GM21576 (cell line): ENCODE data around the gene RELCH.
"Not testable (repeated sequence)": the region's sequence is repeated elsewhere in the genome, so short reads cannot be mapped to it uniquely, and the experiment has no call there.

Source experiments
- ATAC-seq: cut with Tn5 transposase; IDR thresholded peaks from one replicate; pipeline ENCODE4 v1.9.1; 2021; ENCODE audit warnings: mild to moderate bottlenecking, moderate library complexity; ENCODE audit not compliant: unreplicated experiment

The RELCH gene, protein sequence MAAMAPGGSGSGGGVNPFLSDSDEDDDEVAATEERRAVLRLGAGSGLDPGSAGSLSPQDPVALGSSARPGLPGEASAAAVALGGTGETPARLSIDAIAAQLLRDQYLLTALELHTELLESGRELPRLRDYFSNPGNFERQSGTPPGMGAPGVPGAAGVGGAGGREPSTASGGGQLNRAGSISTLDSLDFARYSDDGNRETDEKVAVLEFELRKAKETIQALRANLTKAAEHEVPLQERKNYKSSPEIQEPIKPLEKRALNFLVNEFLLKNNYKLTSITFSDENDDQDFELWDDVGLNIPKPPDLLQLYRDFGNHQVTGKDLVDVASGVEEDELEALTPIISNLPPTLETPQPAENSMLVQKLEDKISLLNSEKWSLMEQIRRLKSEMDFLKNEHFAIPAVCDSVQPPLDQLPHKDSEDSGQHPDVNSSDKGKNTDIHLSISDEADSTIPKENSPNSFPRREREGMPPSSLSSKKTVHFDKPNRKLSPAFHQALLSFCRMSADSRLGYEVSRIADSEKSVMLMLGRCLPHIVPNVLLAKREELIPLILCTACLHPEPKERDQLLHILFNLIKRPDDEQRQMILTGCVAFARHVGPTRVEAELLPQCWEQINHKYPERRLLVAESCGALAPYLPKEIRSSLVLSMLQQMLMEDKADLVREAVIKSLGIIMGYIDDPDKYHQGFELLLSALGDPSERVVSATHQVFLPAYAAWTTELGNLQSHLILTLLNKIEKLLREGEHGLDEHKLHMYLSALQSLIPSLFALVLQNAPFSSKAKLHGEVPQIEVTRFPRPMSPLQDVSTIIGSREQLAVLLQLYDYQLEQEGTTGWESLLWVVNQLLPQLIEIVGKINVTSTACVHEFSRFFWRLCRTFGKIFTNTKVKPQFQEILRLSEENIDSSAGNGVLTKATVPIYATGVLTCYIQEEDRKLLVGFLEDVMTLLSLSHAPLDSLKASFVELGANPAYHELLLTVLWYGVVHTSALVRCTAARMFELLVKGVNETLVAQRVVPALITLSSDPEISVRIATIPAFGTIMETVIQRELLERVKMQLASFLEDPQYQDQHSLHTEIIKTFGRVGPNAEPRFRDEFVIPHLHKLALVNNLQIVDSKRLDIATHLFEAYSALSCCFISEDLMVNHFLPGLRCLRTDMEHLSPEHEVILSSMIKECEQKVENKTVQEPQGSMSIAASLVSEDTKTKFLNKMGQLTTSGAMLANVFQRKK

DNA sequence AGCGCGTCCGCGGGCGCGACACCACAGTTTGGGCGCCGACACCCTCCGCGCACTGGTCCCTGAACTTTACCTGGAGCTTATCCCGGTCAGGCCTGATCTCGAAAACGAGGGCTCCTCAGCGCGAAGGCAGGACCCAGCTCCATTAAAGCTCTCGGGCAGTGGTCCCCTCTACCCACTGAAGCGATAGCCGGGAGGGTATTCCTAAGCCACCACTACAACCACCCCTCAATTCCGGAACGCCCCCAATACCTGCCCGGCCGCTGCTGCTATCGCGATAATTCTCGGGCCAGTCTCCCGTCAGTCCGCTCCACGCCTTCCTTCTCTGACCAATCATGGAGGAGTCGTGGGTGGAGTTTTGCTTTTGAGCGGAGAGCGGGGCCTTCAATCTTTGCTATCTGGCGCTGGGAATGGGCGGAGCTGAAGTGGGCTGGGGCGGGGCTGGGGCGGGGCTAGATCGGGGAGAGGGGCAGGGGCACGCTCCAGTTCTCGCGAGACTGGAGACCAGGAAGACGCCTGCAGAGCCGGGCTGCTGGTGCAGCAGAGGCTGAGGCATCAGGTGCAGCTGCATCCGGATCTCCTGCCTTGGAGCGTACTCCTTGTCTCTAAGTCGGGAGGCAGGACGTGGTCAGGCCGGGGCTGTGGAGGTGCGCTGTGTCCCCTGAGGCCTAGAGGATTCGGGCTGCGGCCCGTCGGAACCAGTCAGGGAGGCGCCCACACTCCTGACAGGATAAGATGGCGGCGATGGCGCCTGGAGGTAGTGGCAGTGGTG, at the start of gene RELCH, which contains the start of gene PIGN:
RELCH (plus strand) TSS at position 482 of the 769 bp plus-strand sequence; CDS start at position 733, 251 bp downstream.
PIGN (minus strand) TSS at position 283 of the 769 bp plus-strand sequence. CDS start 25,703 bp downstream, outside the sequence.
- ATAC-seq = peak; percentile 94

DNA sequence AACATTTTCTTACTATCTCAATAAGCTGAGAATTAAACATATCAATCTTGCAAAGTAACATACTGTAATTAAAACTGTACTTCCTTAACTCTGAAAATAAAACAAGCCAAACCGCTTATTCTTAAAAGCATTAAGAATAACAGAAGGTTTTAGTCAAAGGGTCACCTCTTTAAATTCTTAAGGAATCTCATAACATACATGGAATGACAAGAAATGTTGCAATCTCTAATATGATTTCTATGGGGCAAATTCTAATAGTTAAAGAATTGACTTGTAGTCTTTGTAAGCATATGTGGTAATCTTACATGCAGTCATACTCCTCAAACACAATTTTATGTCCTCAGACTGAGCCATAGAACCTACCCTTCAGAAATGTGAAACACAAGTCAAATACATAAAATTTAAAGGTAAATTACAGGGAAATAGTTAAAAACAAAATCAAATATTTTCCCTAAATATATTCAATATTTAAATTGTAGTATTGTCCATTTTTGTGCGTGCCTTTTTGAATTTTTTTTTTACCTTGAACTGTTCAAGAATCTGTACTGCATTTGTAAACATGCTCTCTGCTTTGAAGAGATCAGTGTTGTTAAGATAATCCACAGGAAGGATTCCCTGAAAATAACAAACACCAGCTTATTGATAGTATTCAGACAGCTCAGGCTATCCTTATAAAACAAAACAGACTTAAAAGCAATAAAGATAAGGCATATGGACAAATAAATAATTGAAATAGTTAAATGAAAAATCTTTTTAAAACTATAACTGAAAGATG, 48.4 kb upstream of the RELCH start:
- ATAC-seq = no peak

DNA sequence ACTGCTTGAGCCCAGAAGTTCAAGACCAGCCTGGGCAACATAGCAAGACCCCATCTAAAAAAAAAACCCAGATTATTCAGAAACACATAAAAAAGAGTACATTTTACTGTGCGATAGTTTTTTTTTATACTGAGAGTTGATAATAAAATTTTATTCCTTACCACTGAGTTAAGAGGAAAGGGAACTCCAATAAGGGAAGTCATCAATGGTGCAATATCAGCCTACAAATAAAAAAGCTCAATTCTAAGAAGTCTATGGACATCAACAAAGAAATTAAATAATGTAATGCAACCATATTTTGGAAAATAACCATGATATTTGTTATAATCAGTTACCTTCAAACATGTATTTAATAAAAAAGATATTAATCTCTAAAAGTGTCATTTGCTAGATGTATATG, 46.8 kb upstream of the RELCH start:
- no peak for ATAC-seq

DNA sequence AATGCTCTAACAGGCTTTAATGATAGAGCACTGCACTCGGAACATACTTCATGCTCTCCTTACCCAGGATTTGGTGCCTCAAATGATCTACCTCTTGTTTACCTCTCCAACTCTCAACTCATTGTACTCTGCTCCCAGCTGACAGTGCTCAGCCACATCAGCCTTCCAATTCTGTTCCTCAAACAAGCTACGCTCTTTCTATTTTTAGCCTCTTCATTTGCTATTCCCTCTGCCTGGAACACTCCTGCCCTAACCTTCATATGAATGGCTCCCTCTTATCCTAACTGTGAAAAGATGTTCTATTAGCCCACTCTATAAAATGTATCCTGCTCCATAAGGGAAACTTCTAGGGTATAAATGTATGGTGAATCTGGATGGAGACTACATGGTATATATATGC, 42.7 kb upstream of the RELCH start:
- no peak for ATAC-seq

DNA sequence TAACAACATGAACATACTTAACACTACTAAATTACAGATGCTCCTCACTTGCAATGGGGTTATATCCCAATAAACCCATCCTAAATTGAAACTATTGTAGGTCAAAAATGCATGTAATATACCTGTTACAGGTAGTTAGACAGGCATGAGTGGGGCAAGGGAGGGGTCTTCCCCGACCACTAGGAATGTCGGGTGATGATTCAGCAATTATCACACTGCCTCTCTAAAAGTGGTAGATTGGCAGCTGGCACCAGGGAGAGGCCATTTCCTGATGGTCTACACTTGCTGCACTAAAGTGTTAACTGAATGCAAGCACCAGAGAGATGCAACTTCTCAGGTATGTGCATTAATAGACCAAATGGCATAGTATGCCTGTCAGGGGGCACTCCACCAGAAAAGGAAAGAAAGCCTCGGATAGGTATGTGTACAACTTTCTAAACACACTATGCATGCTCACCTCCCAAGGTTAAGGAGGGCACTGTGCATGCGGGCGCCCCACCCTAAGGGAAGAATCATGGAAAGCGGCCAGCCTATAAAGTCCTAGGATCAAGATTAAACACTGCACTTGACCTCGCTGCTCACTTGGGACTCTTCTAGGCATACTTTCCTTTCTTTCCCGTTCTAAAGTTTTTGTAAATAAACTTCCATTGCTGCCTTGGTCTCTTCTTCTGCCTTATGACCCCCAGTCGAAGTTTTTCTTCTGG, 35.8 kb upstream of the RELCH start:
- ATAC-seq = no peak

DNA sequence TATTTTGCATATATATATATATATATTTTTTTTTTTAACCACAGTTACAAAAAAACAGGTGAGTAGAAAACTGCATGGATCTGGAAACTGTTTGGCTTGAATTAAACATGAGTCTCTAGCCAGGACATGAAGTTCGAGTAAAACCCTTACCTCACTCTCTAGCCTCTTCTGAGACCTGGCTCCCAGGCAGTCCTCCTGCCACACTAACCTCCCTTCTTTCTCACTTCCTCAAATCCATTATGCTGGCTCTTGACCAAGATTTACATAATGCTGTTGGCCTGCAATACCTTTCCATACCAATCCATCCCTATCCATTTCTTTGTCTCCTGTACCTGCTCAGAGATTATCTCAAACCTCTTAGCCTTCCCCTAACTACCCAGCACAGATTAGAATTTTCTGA, 34.2 kb upstream of the RELCH start:
- ATAC-seq = peak; percentile 47

DNA sequence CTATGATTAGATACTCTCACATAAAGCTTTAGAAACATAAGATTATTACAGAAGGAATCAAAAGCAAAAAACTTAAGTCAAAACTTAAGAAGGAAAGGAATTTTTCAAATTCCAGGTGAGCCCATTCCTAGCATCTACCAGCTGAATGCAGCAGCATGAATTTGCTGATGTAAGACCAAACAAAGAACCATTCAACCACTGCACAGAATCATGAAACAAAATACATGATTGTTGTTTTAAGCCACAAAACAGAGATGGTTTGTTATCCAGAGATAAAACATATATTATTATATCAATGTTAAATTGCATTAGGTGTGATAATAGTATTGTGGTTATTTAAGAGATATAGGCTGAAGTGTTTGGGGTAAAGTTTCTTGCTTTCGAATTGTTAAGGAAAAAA, 29.2 kb upstream of the RELCH start:
- no peak for ATAC-seq

DNA sequence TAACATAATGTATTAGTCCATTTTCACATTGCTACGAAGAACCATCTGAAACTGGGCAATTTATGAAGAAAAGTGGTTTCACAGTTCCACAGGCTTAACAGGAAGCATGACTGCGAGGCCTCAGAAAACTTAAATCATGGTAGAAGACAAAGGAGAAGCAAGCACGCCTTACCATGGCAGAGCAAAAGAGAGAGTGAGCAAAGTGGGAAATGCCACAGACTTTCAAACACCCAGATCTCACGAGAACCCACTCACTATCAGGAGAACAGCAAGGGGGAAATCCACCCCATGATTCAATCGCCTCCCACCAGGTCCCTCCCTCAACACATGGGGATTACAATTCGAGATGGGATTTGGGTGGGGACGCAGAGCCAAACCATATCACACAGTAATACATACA, 22.7 kb upstream of the RELCH start:
- ATAC-seq = no peak

DNA sequence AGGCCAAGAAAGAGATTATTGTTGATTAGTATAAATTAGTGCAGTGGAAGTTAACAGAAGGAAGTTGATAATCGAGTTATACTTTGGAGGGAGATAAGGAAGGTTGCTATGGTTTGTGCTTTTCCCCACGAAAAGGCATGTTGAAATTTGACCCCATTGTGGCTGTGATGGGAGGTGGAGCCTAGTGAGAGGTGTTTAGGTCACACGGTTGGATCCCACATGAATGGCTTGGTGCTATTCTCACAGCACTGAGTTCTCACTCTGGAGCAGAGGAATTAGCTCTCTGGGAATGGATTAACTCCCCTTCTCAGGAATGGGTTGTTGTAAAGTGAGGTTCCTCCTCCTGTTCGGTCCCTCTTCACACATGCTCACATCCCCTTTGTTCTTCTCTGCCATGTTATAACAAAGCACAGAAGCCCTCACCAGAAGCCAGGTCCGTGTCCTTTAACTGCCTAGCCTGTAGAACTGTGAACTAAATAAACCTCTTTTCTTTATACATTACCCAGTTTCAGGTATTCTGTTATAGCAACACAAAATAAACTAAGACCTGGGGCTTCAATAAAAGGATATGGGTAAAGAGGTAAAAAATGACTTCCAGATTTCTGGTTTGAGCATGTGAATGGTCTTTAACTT, 22.1 kb upstream of the RELCH start:
- ATAC-seq = no peak

DNA sequence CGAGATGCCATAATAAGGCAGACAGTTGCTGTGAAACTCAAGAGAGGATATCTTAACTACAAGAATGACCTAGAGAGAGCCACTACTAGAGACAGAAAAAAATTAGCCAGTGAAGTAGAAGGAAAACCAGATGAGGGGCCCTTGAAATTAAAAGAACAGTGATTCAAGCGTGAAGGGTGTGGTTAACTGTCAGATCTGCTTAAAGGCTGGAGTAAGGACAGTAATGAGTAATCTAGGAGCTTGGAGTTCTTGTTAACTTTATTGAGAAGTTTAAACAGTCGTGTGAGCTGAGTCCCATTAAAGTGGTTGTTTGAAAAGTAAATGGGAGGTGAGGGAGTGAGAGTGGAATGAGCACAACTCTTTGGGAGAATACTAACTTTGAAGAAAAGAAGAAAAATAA, 21.5 kb upstream of the RELCH start:
- no peak for ATAC-seq

DNA sequence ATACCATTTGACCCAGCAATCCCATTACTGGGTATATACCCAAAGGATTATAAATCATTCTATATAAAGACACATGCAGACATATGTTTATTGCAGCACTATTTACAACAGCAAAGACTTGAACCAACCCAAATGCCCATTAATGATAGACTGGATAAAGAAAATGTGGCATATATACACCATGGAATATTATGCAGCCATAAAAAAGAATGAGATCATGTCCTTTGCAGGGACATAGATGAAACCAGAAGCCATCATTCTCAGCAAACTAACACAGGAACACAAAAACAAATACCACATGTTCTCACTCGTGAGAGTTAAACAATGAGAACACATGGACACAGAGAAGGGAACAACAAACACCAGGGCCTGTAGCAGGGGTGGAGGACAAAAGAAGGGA, 20.5 kb upstream of the RELCH start:
- not testable (repeated sequence) for ATAC-seq

DNA sequence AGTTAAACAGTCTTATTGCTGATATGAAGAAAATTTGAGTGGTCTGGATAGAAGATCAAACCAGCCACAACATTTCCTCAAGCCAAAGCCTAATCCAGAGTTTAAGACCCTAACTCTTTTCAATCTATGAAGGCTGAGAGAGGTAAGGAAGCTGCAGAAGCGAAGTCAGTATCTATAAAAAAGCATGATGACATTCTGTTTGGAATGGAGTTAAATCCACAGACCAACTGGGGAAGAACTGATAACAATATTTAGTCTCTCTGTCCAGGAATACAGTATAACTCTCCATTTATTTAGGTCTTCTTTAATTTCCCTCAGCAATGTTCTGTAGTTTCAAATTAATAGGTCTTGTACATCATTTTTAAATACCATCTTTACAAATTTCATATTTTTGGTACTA, 16.2 kb upstream of the RELCH start:
- no peak for ATAC-seq

DNA sequence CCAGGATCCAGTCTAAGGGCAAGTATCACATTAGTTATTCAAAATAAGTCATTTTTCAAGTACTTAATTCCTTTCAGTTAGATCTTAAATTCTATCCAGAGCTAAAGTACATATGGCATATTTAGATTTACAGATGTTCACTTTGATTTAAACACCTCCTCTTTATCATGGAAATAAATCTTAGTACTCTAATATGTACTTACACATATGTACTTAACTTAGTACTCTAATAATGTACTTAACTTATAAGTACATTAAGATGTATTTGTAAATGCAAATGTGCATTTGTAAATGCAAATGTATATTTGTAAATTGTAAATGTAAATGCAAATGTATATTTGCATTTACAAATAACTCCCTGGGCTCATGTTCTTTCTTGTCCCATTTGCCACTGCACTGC, 14.8 kb upstream of the RELCH start:
- no peak for ATAC-seq

DNA sequence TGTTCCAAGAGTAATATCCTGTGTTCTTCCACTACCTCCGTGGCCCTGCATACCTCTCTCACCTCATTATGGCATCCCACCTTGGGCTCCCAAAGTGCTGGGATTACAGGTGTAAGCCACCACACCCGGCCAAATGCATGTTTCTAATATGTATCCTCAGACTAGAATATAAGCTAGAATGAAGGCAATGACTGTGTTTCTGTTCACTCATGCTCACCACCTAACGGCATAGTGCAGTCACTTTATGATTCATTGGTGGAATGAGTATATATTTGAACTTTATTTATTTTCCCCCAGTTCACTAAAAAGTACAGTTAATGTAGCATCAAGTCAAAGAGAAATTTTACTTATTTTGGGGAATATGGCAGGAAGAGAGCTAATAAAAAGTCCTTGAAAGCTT, 11.5 kb upstream of the RELCH start:
- ATAC-seq = no peak

DNA sequence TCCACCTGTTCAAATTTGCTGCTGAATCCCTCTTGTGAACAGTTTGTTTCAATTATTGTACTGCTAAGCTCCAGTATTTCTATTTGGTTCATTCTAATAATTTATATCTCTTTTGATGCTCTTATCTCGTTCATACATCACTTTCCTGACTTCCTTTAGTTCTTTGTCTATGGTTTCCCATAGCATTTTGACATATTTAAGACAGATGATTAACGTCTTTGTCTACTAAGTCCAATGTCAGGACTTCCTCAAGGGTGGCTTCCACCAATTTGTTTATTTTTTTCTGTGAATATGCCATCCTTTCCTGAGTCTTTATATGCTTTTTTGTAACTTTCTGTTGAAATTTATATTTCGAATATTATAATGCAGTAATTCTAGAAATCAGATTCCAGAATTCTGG, 9.8 kb upstream of the RELCH start:
- no peak for ATAC-seq

DNA sequence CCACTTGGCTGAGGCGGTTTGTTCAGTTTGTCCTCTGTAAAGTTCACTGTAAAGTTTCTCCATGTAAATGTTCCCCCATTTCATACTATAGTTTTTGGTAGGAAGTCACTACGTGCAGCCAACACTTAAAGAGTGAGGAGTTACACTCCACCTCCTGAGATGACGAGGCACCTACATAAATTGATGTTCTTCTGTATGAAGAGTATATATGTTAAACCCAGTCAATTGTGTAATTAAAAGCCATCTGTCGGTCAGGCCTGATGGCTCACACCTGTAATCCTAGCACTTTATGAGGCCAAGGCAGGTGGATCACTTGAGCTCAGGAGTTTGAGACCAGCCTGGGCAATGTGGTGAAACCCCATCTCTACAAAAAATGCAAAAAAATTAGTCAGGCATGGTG, 7.8 kb upstream of the RELCH start:
- ATAC-seq = no peak

DNA sequence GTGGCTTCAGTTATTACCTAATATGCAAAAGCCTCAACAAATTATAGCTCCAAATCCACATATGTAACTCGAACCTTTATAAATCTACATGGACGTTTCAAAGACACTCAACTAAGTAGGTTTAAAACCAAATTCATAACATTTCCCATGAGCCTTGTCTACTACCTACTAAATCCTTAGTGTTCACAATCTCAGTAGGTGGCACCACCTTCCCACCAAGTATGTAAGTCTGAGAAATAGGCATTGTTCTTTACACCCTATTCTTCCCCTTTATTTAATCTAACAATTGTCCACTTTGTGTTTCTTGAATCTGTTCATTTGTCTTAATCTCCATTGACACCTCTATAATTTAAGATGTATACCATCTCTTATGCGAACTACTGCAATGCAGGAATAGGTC, 4.8 kb upstream of the RELCH start:
- ATAC-seq = no peak

DNA sequence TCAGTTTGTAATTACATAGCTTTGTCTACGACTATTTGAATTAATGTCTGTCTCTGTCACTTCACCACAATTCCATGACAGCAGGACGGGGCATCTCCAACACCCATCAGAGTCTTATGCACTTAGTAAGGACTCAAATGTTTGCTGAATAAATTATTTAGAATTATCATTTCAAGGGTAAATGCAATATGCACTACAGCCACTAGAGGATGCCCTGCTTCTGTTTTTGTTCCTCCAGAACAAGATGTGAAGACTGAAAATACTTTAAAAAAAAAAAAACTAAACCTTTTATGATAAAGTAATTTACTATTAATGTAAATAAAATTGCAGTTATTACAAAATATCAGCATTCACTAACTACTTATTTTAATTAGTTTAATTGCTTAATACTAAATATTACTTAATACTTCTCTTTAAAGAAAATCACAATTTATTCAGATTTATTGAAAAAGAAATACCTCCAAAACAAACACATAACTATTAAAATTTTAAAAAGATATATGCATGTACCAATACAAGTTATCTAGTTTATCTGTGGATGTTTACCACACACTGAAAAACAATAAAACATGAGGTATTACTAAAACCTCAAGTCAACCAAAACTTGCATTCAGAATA, 3.4 kb upstream of the RELCH start:
- no peak for ATAC-seq
